Trophoblast cell (in vitro differentiated cells and primary cell): ENCODE data around the gene NUP210.

Experiments
- DNase-seq, 2 donors: peaks; one replicate each; pipeline ENCODE4 v3.0.0-alpha.2; 2016
- H2AFZ ChIP-seq: 2 replicates; pipeline ENCODE4 v1.6.1; 2013; ENCODE audit warnings: low read length, moderate library complexity, mild to moderate bottlenecking; ENCODE audit not compliant: insufficient read depth, poor library complexity
- H2AK5ac ChIP-seq: 2 replicates; pipeline ENCODE4 v1.6.1; 2013; ENCODE audit warnings: mild to moderate bottlenecking, low read length
- H2BK120ac ChIP-seq: 2 replicates; pipeline ENCODE4 v1.6.1; 2013; ENCODE audit warnings: low read length, mild to moderate bottlenecking, moderate library complexity; ENCODE audit not compliant: insufficient read depth, poor library complexity
- H2BK12ac ChIP-seq: 2 replicates; pipeline ENCODE4 v1.6.1; 2013; ENCODE audit warnings: mild to moderate bottlenecking, low read length, moderate library complexity
- H2BK5ac ChIP-seq: 2 replicates; pipeline ENCODE4 v1.6.1; 2013; ENCODE audit warnings: low read length, low read depth, moderate library complexity, mild to moderate bottlenecking; ENCODE audit not compliant: poor library complexity
- H3K14ac ChIP-seq: 2 replicates; pipeline ENCODE4 v1.6.1; 2013; ENCODE audit warnings: mild to moderate bottlenecking, low read length
- H3K18ac ChIP-seq: 2 replicates; pipeline ENCODE4 v1.6.1; 2013; ENCODE audit warnings: mild to moderate bottlenecking, low read length
- H3K23ac ChIP-seq: 2 replicates; pipeline ENCODE4 v1.6.1; 2013; ENCODE audit warnings: low read length
- H3K27ac ChIP-seq: 2 replicates; pipeline ENCODE4 v1.5.1; 2013; ENCODE audit warnings: low read depth, mild to moderate bottlenecking, inconsistent platforms, low read length, moderate library complexity
- H3K27me3 ChIP-seq: 2 replicates; pipeline ENCODE4 v1.6.1; 2013; ENCODE audit warnings: inconsistent platforms, mild to moderate bottlenecking, low read length, moderate library complexity; ENCODE audit not compliant: insufficient read depth
- H3K36me3 ChIP-seq, 2 experiments: 1 replicate in 1 of 2; 2 replicates in 1 of 2; pipeline ENCODE4 v1.6.1; 2013; ENCODE audit warnings: low read length in 2 of 2, mild to moderate bottlenecking in 2 of 2, moderate library complexity in 1 of 2; ENCODE audit not compliant: insufficient read depth in 2 of 2, control insufficient read depth in 1 of 2
- H3K4ac ChIP-seq: 2 replicates; pipeline ENCODE4 v1.6.1; 2013; ENCODE audit warnings: low read depth, mild to moderate bottlenecking, low read length, moderate library complexity
- H3K4me1 ChIP-seq, 2 experiments: 1 replicate in 1 of 2; 2 replicates in 1 of 2; pipeline ENCODE4 v1.6.1; 2013; ENCODE audit warnings: low read length in 2 of 2, mild to moderate bottlenecking in 2 of 2, moderate library complexity in 1 of 2; ENCODE audit not compliant: insufficient read depth in 2 of 2, control insufficient read depth in 1 of 2
- H3K4me2 ChIP-seq: 2 replicates; pipeline ENCODE4 v1.6.1; 2013; ENCODE audit warnings: inconsistent platforms, mild to moderate bottlenecking, low read length, moderate library complexity
- H3K4me3 ChIP-seq: 2 replicates; pipeline ENCODE4 v1.5.1; 2013; ENCODE audit warnings: mild to moderate bottlenecking, low read depth, low read length, inconsistent platforms
- H3K79me1 ChIP-seq: one replicate; pipeline ENCODE4 v1.6.1; 2013; ENCODE audit warnings: low read length
- H3K79me2 ChIP-seq: 2 replicates; pipeline ENCODE4 v1.6.1; 2013; ENCODE audit warnings: low read length, mild to moderate bottlenecking; ENCODE audit not compliant: control insufficient read depth, insufficient read depth, poor library complexity
- H3K9ac ChIP-seq: 2 replicates; pipeline ENCODE4 v1.6.1; 2013; ENCODE audit warnings: mild to moderate bottlenecking, low read length
- H3K9me3 ChIP-seq: 2 replicates; pipeline ENCODE4 v1.6.1; 2013; ENCODE audit warnings: low read depth, mild to moderate bottlenecking, control low read depth, inconsistent platforms, low read length; ENCODE audit not compliant: insufficient read depth
- H4K12ac ChIP-seq: 2 replicates; pipeline ENCODE4 v1.6.1; 2013; ENCODE audit warnings: low read depth, mild to moderate bottlenecking, low read length, moderate library complexity
- H4K8ac ChIP-seq: 2 replicates; pipeline ENCODE4 v1.6.1; 2013; ENCODE audit warnings: low read depth, mild to moderate bottlenecking, low read length, moderate library complexity
- H4K91ac ChIP-seq: one replicate; pipeline ENCODE4 v1.6.1; 2013; ENCODE audit warnings: low read depth, mild to moderate bottlenecking, low read length, moderate library complexity
- WGBS: extraction: QIAGEN DNeasy Blood & Tissue Kit; methylation state at CpG from one replicate; pipeline ENCODE4 v1.1.7; 2013; ENCODE audit warnings: missing lambda C conversion rate; ENCODE audit not compliant: insufficient read length, insufficient coverage; ENCODE audit errors: extremely low coverage; 5-methylcytosine and 5-hydroxymethylcytosine counted together

The NUP210 gene

GRCh38 chr3:13424865-13425617 is 4.9 kb upstream of the NUP210 start:
- WGBS = no CpG with 5 or more reads among the region's 4 CpGs
- no peak overlapping the region for H3K4me2 ChIP-seq
- H3K27ac ChIP-seq = no peak overlapping the region
- peaks cover under 1 to 3% of the 10 kb centered on the region in 2 experiments for H3K4me1 ChIP-seq
- H3K23ac ChIP-seq = no peak overlapping the region
- peaks cover 2% of the 10 kb centered on the region for H3K27me3 ChIP-seq
- no peak overlapping the region for H4K91ac ChIP-seq
- H4K8ac ChIP-seq = no peak overlapping the region
- H3K14ac ChIP-seq = no peak overlapping the region
- no peaks in the 10 kb centered on the region for H3K79me1 ChIP-seq
- no peak overlapping the region for H4K12ac ChIP-seq
- H3K4ac ChIP-seq = no peak overlapping the region
- H3K18ac ChIP-seq = no peak overlapping the region
- H3K79me2 ChIP-seq = no peaks in the 10 kb centered on the region
- H2BK120ac ChIP-seq = no peak overlapping the region
- no peak overlapping the region for H2AK5ac ChIP-seq
- H2BK5ac ChIP-seq = no peak overlapping the region
- no peaks in the 10 kb centered on the region for H3K36me3 ChIP-seq
- no peak overlapping the region for H3K4me3 ChIP-seq
- DNase-seq = no peak
- H3K9ac ChIP-seq = no peak overlapping the region
- H2AFZ ChIP-seq = no peak overlapping the region
- H3K9me3 ChIP-seq = no peaks in the 10 kb centered on the region
- no peak overlapping the region for H2BK12ac ChIP-seq

GRCh38 chr3:13424141-13424844 is 4.2 kb upstream of the NUP210 start:
- Histone ChIP-seq H2BK12ac (no peak overlapping the region), H3K4me1 (peaks cover 0 to 5% of the 10 kb centered on the region in 2 experiments), H2BK120ac (no peak overlapping the region), H3K27ac (no peak overlapping the region), H2AFZ (no peak overlapping the region), H3K9me3 (no peaks in the 10 kb centered on the region), H2AK5ac (no peak overlapping the region), H4K12ac (no peak overlapping the region), H3K18ac (no peak overlapping the region), H3K4me2 (no peak overlapping the region), H3K36me3 (no peaks in the 10 kb centered on the region), H3K4me3 (no peak overlapping the region), H3K79me1 (no peaks in the 10 kb centered on the region), H3K9ac (no peak overlapping the region), H3K27me3 (peaks cover 3% of the 10 kb centered on the region), H3K23ac (no peak overlapping the region), H2BK5ac (no peak overlapping the region), H4K8ac (no peak overlapping the region), H3K14ac (no peak overlapping the region), H3K4ac (no peak overlapping the region), H3K79me2 (no peaks in the 10 kb centered on the region), H4K91ac (no peak overlapping the region)
- WGBS = no CpG with 5 or more reads among the region's 3 CpGs
- no peak for DNase-seq

- Histone ChIP-seq H3K79me2 (no peaks in the 10 kb centered on the region), H4K12ac (no peak overlapping the region), H4K91ac (no peak overlapping the region), H3K4ac (no peak overlapping the region), H3K9me3 (no peaks in the 10 kb centered on the region), H4K8ac (no peak overlapping the region), H3K4me3 (no peak overlapping the region), H3K4me1 (peaks cover 0 to 7% of the 10 kb centered on the region in 2 experiments), H3K36me3 (no peaks in the 10 kb centered on the region), H2BK12ac (no peak overlapping the region), H2BK120ac (no peak overlapping the region), H3K27me3 (peaks cover 7% of the 10 kb centered on the region), H2AFZ (no peak overlapping the region), H3K79me1 (no peaks in the 10 kb centered on the region), H3K4me2 (peak overlapping the region; percentile 100), H3K27ac (no peak overlapping the region), H3K9ac (no peak overlapping the region), H3K23ac (no peak overlapping the region), H2AK5ac (no peak overlapping the region), H3K18ac (no peak overlapping the region), H2BK5ac (no peak overlapping the region), H3K14ac (no peak overlapping the region)
- DNase-seq = no peak
- no CpG with 5 or more reads among the region's 27 CpGs for WGBS
These were observed 976 bp upstream of the NUP210 start for GRCh38 chr3:13420831-13421765.

- no CpG with 5 or more reads among the region's 64 CpGs for WGBS
- no peak overlapping the region for H2BK120ac ChIP-seq
- H2BK5ac ChIP-seq = no peak overlapping the region
- no peak overlapping the region for H3K4ac ChIP-seq
- peaks cover 7% of the 10 kb centered on the region for H3K27me3 ChIP-seq
- DNase-seq = peak in 1 of 2 donors; percentile 44
- no peak overlapping the region for H4K8ac ChIP-seq
- peak overlapping the region; percentile 56 for H2AFZ ChIP-seq
- H3K9me3 ChIP-seq = no peaks in the 10 kb centered on the region
- H3K23ac ChIP-seq = no peak overlapping the region
- H2BK12ac ChIP-seq = no peak overlapping the region
- no peak overlapping the region for H4K12ac ChIP-seq
- peak overlapping the region; percentile 41 for H3K9ac ChIP-seq
- H3K36me3 ChIP-seq = no peaks in the 10 kb centered on the region
- no peak overlapping the region for H4K91ac ChIP-seq
- H3K18ac ChIP-seq = no peak overlapping the region
- no peak overlapping the region for H2AK5ac ChIP-seq
- no peaks in the 10 kb centered on the region for H3K79me1 ChIP-seq
- peaks cover 0 to 7% of the 10 kb centered on the region in 2 experiments for H3K4me1 ChIP-seq
- H3K27ac ChIP-seq = no peak overlapping the region
- peak overlapping the region; percentile 36 for H3K14ac ChIP-seq
- no peaks in the 10 kb centered on the region for H3K79me2 ChIP-seq
- H3K4me3 ChIP-seq = peak overlapping the region; percentile 76
- H3K4me2 ChIP-seq = peak overlapping the region; percentile 100
These were observed 547 bp downstream of the NUP210 start for GRCh38 chr3:13419505-13420044.
